Fibroblast of villous mesenchyme (primary cell): ENCODE data around the gene HNRNPCL4. TPM values are rescaled to one million over a fixed set of nuclear protein-coding genes. Genes with fewer than 3 reads are reported as not detected.
"Not testable (repeated sequence)": the region's sequence is repeated elsewhere in the genome, so short reads cannot be mapped to it uniquely, and the experiment has no call there.

ENCODE experiments used
- DNase-seq: peaks from one replicate; pipeline ENCODE4 v3.0.0-alpha.2; 2010; ENCODE audit warnings: low read depth
- H3K4me3 ChIP-seq: 2 replicates; pipeline ENCODE4 v1.5.1; 2011; ENCODE audit warnings: low read depth, mild to moderate bottlenecking, low read length
- total RNA-seq: library from RNA; depleted of rRNA; stranded (reverse); fragments of >200 nt; gene quantifications from 2 replicates; pipeline ENCODE4 v1.2.3, GENCODE V29; 2012

HNRNPCL4 gene
- total RNA-seq: not detected in 2 replicates

GRCh38 chr1:13165531-13165930 lies at the start of gene HNRNPCL4:
Gene HNRNPCL4, minus strand, starts transcription at chr1:13165631. Its CDS starts 164 bp downstream, at chr1:13165467.
- DNase-seq, H3K4me3 ChIP-seq: not testable (repeated sequence)

- H3K4me3 ChIP-seq, DNase-seq: not testable (repeated sequence)
These were observed 43.3 kb upstream of the HNRNPCL4 start for GRCh38 chr1:13208712-13209111.

- H3K4me3 ChIP-seq, DNase-seq: not testable (repeated sequence)
These were observed 35.9 kb upstream of the HNRNPCL4 start, which contains the start of gene PRAMEF13 for GRCh38 chr1:13201309-13201708. Gene PRAMEF13, minus strand, starts transcription at chr1:13201409. Its CDS starts 1,820 bp downstream, at chr1:13199589.

- not testable (repeated sequence) for H3K4me3 ChIP-seq, DNase-seq
These were observed 6.1 kb upstream of the HNRNPCL4 start, which contains the start of gene PRAMEF9 for GRCh38 chr1:13171548-13171947. Gene PRAMEF9, plus strand, starts transcription at chr1:13171848. Its CDS starts 3,433 bp downstream, at chr1:13175281.

GRCh38 chr1:13155909-13156308 lies 9.5 kb downstream of the HNRNPCL4 start, which contains the start of gene PRAMEF26:
Gene PRAMEF26, minus strand, starts transcription at chr1:13156009. Its CDS starts 2,914 bp downstream, at chr1:13153095.
- not testable (repeated sequence) for H3K4me3 ChIP-seq, DNase-seq

- DNase-seq, H3K4me3 ChIP-seq: not testable (repeated sequence)
These were observed 48.7 kb downstream of the HNRNPCL4 start, which contains the start of gene HNRNPCL2 for GRCh38 chr1:13116754-13117153. Gene HNRNPCL2, minus strand, starts transcription at chr1:13116854. Its CDS starts 454 bp downstream, at chr1:13116400.

Other genes starting within 250 kb of the HNRNPCL4 start
- gene PRAMEF7, start 249.0 kb downstream of the HNRNPCL4 start, total RNA-seq: not detected in 2 replicates
- gene PRAMEF6, start 218.1 kb downstream of the HNRNPCL4 start, total RNA-seq: not detected in 2 replicates
- not detected in 2 replicates for gene PRAMEF27, start 109.1 kb downstream of the HNRNPCL4 start, total RNA-seq
- not detected in 2 replicates for gene HNRNPCL3, start 104.9 kb downstream of the HNRNPCL4 start, total RNA-seq
- not detected in 2 replicates for gene PRAMEF25, start 94.9 kb downstream of the HNRNPCL4 start, total RNA-seq
- not detected in 2 replicates for gene HNRNPCL2, start 48.8 kb downstream of the HNRNPCL4 start, total RNA-seq
- gene PRAMEF26, start 9.6 kb downstream of the HNRNPCL4 start, total RNA-seq: not detected in 2 replicates
- not detected in 2 replicates for gene PRAMEF9, start 6.2 kb upstream of the HNRNPCL4 start, total RNA-seq
- not detected in 2 replicates for gene PRAMEF13, start 35.8 kb upstream of the HNRNPCL4 start, total RNA-seq
- not detected in 2 replicates for gene PRAMEF18, start 60.5 kb upstream of the HNRNPCL4 start, total RNA-seq
- gene PRAMEF5, start 88.6 kb upstream of the HNRNPCL4 start, total RNA-seq: not detected in 2 replicates
- not detected in 2 replicates for gene PRAMEF8, start 119.5 kb upstream of the HNRNPCL4 start, total RNA-seq
- gene PRAMEF33, start 137.9 kb upstream of the HNRNPCL4 start, total RNA-seq: not detected in 2 replicates
- gene PRAMEF15, start 149.9 kb upstream of the HNRNPCL4 start, total RNA-seq: not detected in 2 replicates
- gene PRAMEF14, start 181.5 kb upstream of the HNRNPCL4 start, total RNA-seq: not detected in 2 replicates
- not detected in 2 replicates for gene PRAMEF19, start 206.3 kb upstream of the HNRNPCL4 start, total RNA-seq
- not detected in 2 replicates for gene PRAMEF17, start 224.0 kb upstream of the HNRNPCL4 start, total RNA-seq
- gene PRAMEF20, start 244.8 kb upstream of the HNRNPCL4 start, total RNA-seq: not detected in 2 replicates